Neural progenitor cell (in vitro differentiated cells): ENCODE data around the gene PROK1. TPM values are rescaled to one million over a fixed set of nuclear protein-coding genes. Genes with fewer than 3 reads are reported as not detected.

Experiments
- DNase-seq: peaks from one replicate; pipeline ENCODE4 v3.0.0-alpha.2; 2016; ENCODE audit warnings: low spot score
- H2AFZ ChIP-seq: fragments of 200-600 bp; sonication (generic); replicated peaks from 2 replicates; pipeline ENCODE4 v1.6.1; 2016; ENCODE audit warnings: antibody characterized with exemption
- H3F3A ChIP-seq: fragments of 200-600 bp; sonication (generic); 2 replicates; pipeline ENCODE4 v1.6.1; 2016; ENCODE audit warnings: antibody characterized with exemption, low read depth
- H3K27ac ChIP-seq: fragments of 200-600 bp; sonication (generic); 2 replicates; pipeline ENCODE4 v1.5.1; 2016; ENCODE audit warnings: mild to moderate bottlenecking
- H3K27me3 ChIP-seq: fragments of 200-600 bp; sonication (generic); 2 replicates; pipeline ENCODE4 v1.6.1; 2016; ENCODE audit warnings: mild to moderate bottlenecking, moderate library complexity
- H3K36me3 ChIP-seq: fragments of 200-600 bp; sonication (generic); 2 replicates; pipeline ENCODE4 v1.5.1; 2016
- H3K4me1 ChIP-seq: fragments of 200-600 bp; sonication (generic); 2 replicates; pipeline ENCODE4 v1.6.1; 2016; ENCODE audit warnings: mixed run types
- H3K4me2 ChIP-seq: fragments of 200-600 bp; sonication (generic); 2 replicates; pipeline ENCODE4 v1.6.1; 2016
- H3K4me3 ChIP-seq: fragments of 200-600 bp; sonication (generic); 2 replicates; pipeline ENCODE4 v1.5.1; 2016
- H3K79me2 ChIP-seq: fragments of 200-600 bp; sonication (generic); 2 replicates; pipeline ENCODE4 v1.6.1; 2016; ENCODE audit warnings: low read depth
- H3K9ac ChIP-seq: fragments of 200-600 bp; sonication (generic); 2 replicates; pipeline ENCODE4 v1.6.1; 2016
- H3K9me3 ChIP-seq: fragments of 200-600 bp; sonication (generic); 2 replicates; pipeline ENCODE4 v1.5.1; 2016; ENCODE audit warnings: low read depth
- H4K20me1 ChIP-seq: fragments of 200-600 bp; sonication (generic); 2 replicates; pipeline ENCODE4 v1.6.1; 2016; ENCODE audit warnings: low read depth
- H3K27ac Mint-ChIP-seq: 3 replicates; pipeline ENCODE4 v1.8.0; 2021; ENCODE audit warnings: mixed read lengths
- H3K27me3 Mint-ChIP-seq: 2 replicates; pipeline ENCODE4 v1.8.0; 2022; ENCODE audit warnings: low read depth, mild to moderate bottlenecking, inconsistent platforms, moderate library complexity, mixed read lengths; ENCODE audit not compliant: insufficient read depth
- H3K36me3 Mint-ChIP-seq: 3 replicates; pipeline ENCODE4 v1.8.0; 2021; ENCODE audit warnings: mixed read lengths
- H3K4me1 Mint-ChIP-seq: 3 replicates; pipeline ENCODE4 v1.8.0; 2021; ENCODE audit warnings: mixed read lengths
- H3K4me3 Mint-ChIP-seq: 3 replicates; pipeline ENCODE4 v1.8.0; 2021; ENCODE audit warnings: mild to moderate bottlenecking, moderate library complexity, mixed read lengths
- H3K9me3 Mint-ChIP-seq: 3 replicates; pipeline ENCODE4 v1.8.0; 2020; ENCODE audit warnings: mixed read lengths
- EZH2 ChIP-seq: fragments of 200-600 bp; sonication (generic); IDR thresholded peaks from 2 replicates; pipeline ENCODE4 v1.6.1; 2017; ENCODE audit warnings: antibody characterized with exemption, mild to moderate bottlenecking, moderate library complexity
- EZH2phosphoT487 ChIP-seq: fragments of 200-600 bp; sonication (generic); IDR thresholded peaks from 2 replicates; pipeline ENCODE4 v1.6.1; 2017; ENCODE audit warnings: antibody characterized with exemption
- total RNA-seq: library from RNA; depleted of rRNA; stranded (reverse); fragments of >200 nt; gene quantifications from 2 replicates; pipeline ENCODE4 v1.2.3, GENCODE V29; 2015; ENCODE audit warnings: low replicate concordance
- TF ChIP-seq, protein P1 (sequence below): fragments of 200-600 bp; sonication (generic); IDR thresholded peaks from 2 replicates; pipeline ENCODE4 v1.5.1; 2017; ENCODE audit warnings: antibody characterized with exemption, mild to moderate bottlenecking

The PROK1 gene
- total RNA-seq, 1 donor from 2014 or later: not detected

DNA sequence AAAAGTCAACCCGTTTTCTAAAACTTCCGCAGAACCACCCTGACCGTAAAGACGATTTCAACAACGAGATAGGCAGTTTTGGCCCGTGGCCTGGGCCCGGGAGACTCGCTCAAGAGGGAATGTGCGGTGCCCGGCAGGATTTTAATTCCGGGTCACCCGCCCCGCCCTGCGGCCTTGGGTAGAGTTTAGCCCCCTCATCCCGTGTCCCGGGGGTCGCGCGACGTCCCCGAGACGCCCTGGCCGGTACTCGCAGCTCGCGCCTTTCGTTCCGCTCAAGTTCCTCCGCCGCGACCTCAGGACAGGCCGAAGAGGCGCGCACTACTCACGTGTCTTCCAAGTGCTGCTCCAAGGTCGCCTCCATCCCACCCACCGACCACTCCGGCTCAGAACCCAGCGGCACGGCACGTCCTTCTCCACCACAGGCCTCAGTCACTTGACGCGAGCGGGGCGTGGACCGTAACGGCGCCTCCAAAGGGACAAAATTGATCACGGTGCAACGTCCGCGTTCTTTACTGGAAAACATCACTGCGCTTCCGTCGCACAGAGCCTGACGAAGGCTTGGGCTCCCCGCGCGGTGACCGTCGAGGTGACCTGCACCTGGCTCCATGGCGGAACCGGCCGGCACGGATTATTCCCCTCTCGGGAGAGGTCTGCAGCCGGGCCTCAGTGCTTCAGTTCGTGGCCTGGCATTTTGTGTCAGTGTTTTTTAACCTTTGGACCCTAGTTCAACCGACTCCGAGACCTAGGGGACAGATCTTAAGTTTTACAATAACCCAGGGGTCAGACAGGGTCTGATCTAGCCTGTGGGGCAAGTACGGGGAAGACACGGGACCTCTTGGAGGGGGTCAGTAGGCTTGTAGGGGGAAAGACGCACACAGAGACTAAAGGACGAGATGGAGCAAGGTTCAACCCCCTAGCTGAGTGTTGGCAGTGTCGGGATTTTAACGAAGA lies 43.4 kb upstream of the PROK1 start, which contains the start of gene LAMTOR5:
Gene LAMTOR5 (minus strand): TSS at position 435 of the 951 bp plus-strand sequence. CDS start 74 bp downstream, at position 361.
- Mint-ChIP-seq H3K27ac (peak within 1 kb of the TSS; percentile 98), H3K4me3 (peak within 1 kb of the TSS; percentile 100), H3K9me3 (no peaks in the 10 kb centered on the region), H3K27me3 (no peaks in the 10 kb centered on the region), H3K36me3 (peaks cover 5% of the 10 kb centered on the region), H3K4me1 (peaks cover 20% of the 10 kb centered on the region)
- TF ChIP-seq, protein P1, sequence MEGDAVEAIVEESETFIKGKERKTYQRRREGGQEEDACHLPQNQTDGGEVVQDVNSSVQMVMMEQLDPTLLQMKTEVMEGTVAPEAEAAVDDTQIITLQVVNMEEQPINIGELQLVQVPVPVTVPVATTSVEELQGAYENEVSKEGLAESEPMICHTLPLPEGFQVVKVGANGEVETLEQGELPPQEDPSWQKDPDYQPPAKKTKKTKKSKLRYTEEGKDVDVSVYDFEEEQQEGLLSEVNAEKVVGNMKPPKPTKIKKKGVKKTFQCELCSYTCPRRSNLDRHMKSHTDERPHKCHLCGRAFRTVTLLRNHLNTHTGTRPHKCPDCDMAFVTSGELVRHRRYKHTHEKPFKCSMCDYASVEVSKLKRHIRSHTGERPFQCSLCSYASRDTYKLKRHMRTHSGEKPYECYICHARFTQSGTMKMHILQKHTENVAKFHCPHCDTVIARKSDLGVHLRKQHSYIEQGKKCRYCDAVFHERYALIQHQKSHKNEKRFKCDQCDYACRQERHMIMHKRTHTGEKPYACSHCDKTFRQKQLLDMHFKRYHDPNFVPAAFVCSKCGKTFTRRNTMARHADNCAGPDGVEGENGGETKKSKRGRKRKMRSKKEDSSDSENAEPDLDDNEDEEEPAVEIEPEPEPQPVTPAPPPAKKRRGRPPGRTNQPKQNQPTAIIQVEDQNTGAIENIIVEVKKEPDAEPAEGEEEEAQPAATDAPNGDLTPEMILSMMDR: no peak
- no peak for TF ChIP-seq EZH2
- TF ChIP-seq EZH2phosphoT487: no peak
- Histone ChIP-seq H3K4me2 (peak within 1 kb of the TSS; percentile 80), H3K79me2 (peaks cover 11% of the 10 kb centered on the region), H2AFZ (peak within 1 kb of the TSS; percentile 38), H3K27ac (no peak within 1 kb of the TSS), H3K36me3 (no peaks in the 10 kb centered on the region), H3K9me3 (no peaks in the 10 kb centered on the region), H3K9ac (no peak within 1 kb of the TSS), H3K27me3 (no peaks in the 10 kb centered on the region), H3K4me1 (no peaks in the 10 kb centered on the region), H3K4me3 (peak within 1 kb of the TSS; percentile 58), H4K20me1 (no peaks in the 10 kb centered on the region), H3F3A (no peaks in the 10 kb centered on the region)
- peak; percentile 72 for DNase-seq

DNA sequence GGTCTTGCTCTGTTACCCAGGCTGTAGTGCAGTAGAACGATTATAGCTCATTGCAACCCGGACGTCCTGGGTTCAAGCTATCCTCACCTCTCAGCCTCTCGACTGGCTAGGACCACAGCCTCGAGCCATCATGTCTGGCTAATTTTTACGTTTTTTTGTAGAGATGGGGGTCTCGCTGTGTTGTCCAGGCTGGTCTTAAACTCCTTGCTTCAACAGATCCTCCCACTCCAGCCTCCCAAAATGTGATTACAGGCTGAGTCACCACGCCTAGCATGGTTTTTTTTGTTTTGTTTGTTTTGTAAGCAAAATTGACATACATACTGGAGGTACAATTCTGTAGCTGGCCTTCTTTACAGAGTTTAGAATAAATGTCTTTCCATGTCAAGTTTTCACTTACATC lies 42.5 kb upstream of the PROK1 start:
- no peaks in the 10 kb centered on the region for H3K4me1 ChIP-seq
- H3K27me3 ChIP-seq: no peaks in the 10 kb centered on the region
- H3K9me3 ChIP-seq: no peaks in the 10 kb centered on the region
- no peak overlapping the region for H3K27ac ChIP-seq
- peaks cover 5% of the 10 kb centered on the region for H3K36me3 Mint-ChIP-seq
- H3K9me3 Mint-ChIP-seq: no peaks in the 10 kb centered on the region
- no peaks in the 10 kb centered on the region for H4K20me1 ChIP-seq
- H3K27me3 Mint-ChIP-seq: no peaks in the 10 kb centered on the region
- H3F3A ChIP-seq: no peaks in the 10 kb centered on the region
- peak overlapping the region; percentile 80 for H3K4me2 ChIP-seq
- peak overlapping the region; percentile 58 for H3K4me3 ChIP-seq
- no peak for DNase-seq
- no peaks in the 10 kb centered on the region for H3K36me3 ChIP-seq
- no peak overlapping the region for H3K9ac ChIP-seq
- no peak overlapping the region for H2AFZ ChIP-seq
- no peak for TF ChIP-seq EZH2
- H3K27ac Mint-ChIP-seq: no peak overlapping the region
- H3K4me1 Mint-ChIP-seq: peaks cover 20% of the 10 kb centered on the region
- peak overlapping the region; percentile 100 for H3K4me3 Mint-ChIP-seq
- peaks cover 11% of the 10 kb centered on the region for H3K79me2 ChIP-seq

DNA sequence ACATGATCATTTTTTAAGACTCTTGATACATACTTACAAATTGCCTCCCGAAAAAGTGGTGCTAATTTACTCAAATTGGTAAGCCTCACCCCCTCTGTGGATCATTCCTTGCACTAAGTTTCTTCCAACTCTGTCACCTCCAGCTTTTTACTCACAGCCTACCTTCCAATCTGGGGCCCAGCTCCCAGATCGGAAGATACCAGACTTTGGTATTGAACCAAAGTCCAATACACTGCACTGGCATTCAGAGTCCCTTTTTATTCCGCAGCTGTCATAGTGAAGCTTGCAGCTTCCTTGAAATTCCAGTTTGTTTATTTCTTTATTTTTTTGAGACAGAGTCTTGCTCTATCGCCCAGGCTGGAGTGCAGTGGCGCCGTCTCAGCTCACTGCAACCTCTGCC lies 41.6 kb upstream of the PROK1 start:
- TF ChIP-seq EZH2phosphoT487 (no peak), EZH2 (no peak)
- TF ChIP-seq, protein P1: no peak
- H3K27ac Mint-ChIP-seq: no peak overlapping the region
- H3K4me3 ChIP-seq: no peak overlapping the region

More for the DNA sequence above, 41.6 kb upstream of the PROK1 start:
- no peaks in the 10 kb centered on the region for H4K20me1 ChIP-seq
- no peak for DNase-seq
- peaks cover 3% of the 10 kb centered on the region for H3K36me3 Mint-ChIP-seq
- no peaks in the 10 kb centered on the region for H3K27me3 ChIP-seq
- H3K9me3 ChIP-seq: no peaks in the 10 kb centered on the region
- no peaks in the 10 kb centered on the region for H3K9me3 Mint-ChIP-seq
- no peaks in the 10 kb centered on the region for H3K27me3 Mint-ChIP-seq
- peaks cover 11% of the 10 kb centered on the region for H3K79me2 ChIP-seq
- H3K36me3 ChIP-seq: no peaks in the 10 kb centered on the region
- H3K9ac ChIP-seq: no peak overlapping the region
- H3K4me2 ChIP-seq: no peak overlapping the region
- no peak overlapping the region for H2AFZ ChIP-seq
- peaks cover 20% of the 10 kb centered on the region for H3K4me1 Mint-ChIP-seq
- no peak overlapping the region for H3K27ac ChIP-seq
- peak overlapping the region; percentile 52 for H3K4me3 Mint-ChIP-seq
- H3F3A ChIP-seq: no peaks in the 10 kb centered on the region
- H3K4me1 ChIP-seq: no peaks in the 10 kb centered on the region
